PC-3 (cell line): ENCODE measurements around the gene NAA25.
"Not testable (repeated sequence)": the region's sequence is repeated elsewhere in the genome, so short reads cannot be mapped to it uniquely, and the experiment has no call there.

Experiments
- CTCF ChIP-seq: fragments of 300-600 bp; sonication (generic); conservative IDR thresholded peaks from 2 replicates; pipeline ENCODE4 v1.5.1; 2017; ENCODE audit warnings: antibody characterized with exemption, low read depth, mild to moderate bottlenecking, low read length
- EZH2 ChIP-seq: fragments of 300-600 bp; sonication (generic); IDR thresholded peaks from one replicate; pipeline ENCODE4 v1.6.1; 2017; ENCODE audit warnings: antibody characterized with exemption, mild to moderate bottlenecking, low read length; ENCODE audit not compliant: unreplicated experiment
- EZH2phosphoT487 ChIP-seq: fragments of 300-600 bp; sonication (generic); IDR thresholded peaks from 2 replicates; pipeline ENCODE4 v1.6.1; 2018; ENCODE audit warnings: mild to moderate bottlenecking, antibody characterized with exemption, low read length, borderline replicate concordance

- TF ChIP-seq EZH2, CTCF, EZH2phosphoT487: not testable (repeated sequence)
Measured at GRCh38 chr12:111994211-111995111, 114.1 kb downstream of the NAA25 start.
